Breast epithelium (tissue), 4 donors: ENCODE results near the gene LDLRAD1. TPM values are rescaled to one million over a fixed set of nuclear protein-coding genes. Genes with fewer than 3 reads are reported as not detected.
"Not testable (repeated sequence)": the region's sequence is repeated elsewhere in the genome, so short reads cannot be mapped to it uniquely, and the experiment has no call there.

ENCODE experiments used
- DNase-seq, 2 donors: peaks; one replicate each; pipeline ENCODE4 v3.0.0-alpha.2; 2019; ENCODE audit warnings: low spot score in 2 of 2
- H3K27ac ChIP-seq, 2 donors: fragments of 200-600 bp; sonication (generic) in 1 of 2; one replicate each; pipeline ENCODE4 v1.5.1; 2016 to 2019; ENCODE audit warnings: mild to moderate bottlenecking in 1 of 2
- H3K27me3 ChIP-seq, 2 donors: fragments of 200-600 bp; sonication (generic) in 1 of 2; one replicate each; pipeline versions ENCODE4 v1.5.1 to v1.6.0; 2017 to 2019; ENCODE audit warnings: control low read depth in 1 of 2, mild to moderate bottlenecking in 1 of 2
- H3K36me3 ChIP-seq: fragments of 200-600 bp; one replicate; pipeline ENCODE4 v1.5.1; 2019
- H3K4me1 ChIP-seq, 2 donors: fragments of 200-600 bp; sonication (generic); one replicate each; pipeline ENCODE4 v1.5.1; 2016 to 2019; ENCODE audit warnings: control low read depth in 1 of 2
- H3K4me3 ChIP-seq, 3 donors: fragments of 200-600 bp; sonication (generic); 1 replicate in 2 of 3; 2 replicates in 1 of 3; pipeline ENCODE4 v1.5.1; 2016 to 2019; ENCODE audit warnings: mild to moderate bottlenecking in 3 of 3, moderate library complexity in 2 of 3
- H3K9me3 ChIP-seq, 2 donors: fragments of 200-600 bp; sonication (generic) in 1 of 2; one replicate each; pipeline ENCODE4 v1.5.1; 2016 to 2019; ENCODE audit warnings: control low read depth in 1 of 2
- CTCF ChIP-seq, 3 donors: fragments of 450-650 bp; IDR thresholded peaks; one replicate each; pipeline ENCODE4 v1.5.1; 2016 to 2017; ENCODE audit warnings: antibody characterized with exemption in 3 of 3, mild to moderate bottlenecking in 3 of 3, moderate library complexity in 3 of 3
- POLR2A ChIP-seq: fragments of 450-650 bp; IDR thresholded peaks from one replicate; pipeline ENCODE4 v1.6.1; 2016; ENCODE audit warnings: antibody characterized with exemption, mild to moderate bottlenecking, moderate library complexity
- POLR2AphosphoS5 ChIP-seq, 3 donors: sonication (generic); formaldehyde crosslinking; IDR thresholded peaks; one replicate each; pipeline ENCODE4 v1.6.1; 2017; ENCODE audit warnings: antibody characterized with exemption in 3 of 3
- intact Hi-C: fragments of 100-400 bp; cut with DNase I; formaldehyde crosslinking; loops from one replicate; pipeline ENCODE4 v1.15.1; 2023; ENCODE audit warnings: low total_unique reads
- total RNA-seq, 3 donors: library from RNA; depleted of rRNA; stranded (reverse); fragments of >200 nt; gene quantifications; one replicate each; pipeline ENCODE4 v1.1.0, GENCODE V29; 2016

LDLRAD1 gene
- total RNA-seq, 3 donors from 2014 or later, result not detected

GRCh38 chr1:54024358-54024757 lies 6.4 kb upstream of the LDLRAD1 start:
- H3K27me3 ChIP-seq, result no peaks in the 10 kb centered on the region
- no peak overlapping the region for H3K4me3 ChIP-seq
- H3K9me3 ChIP-seq, result no peaks in the 10 kb centered on the region
- no peak for DNase-seq
- intact Hi-C loops, result no loop called here
- H3K4me1 ChIP-seq, result no peaks in the 10 kb centered on the region
- H3K27ac ChIP-seq, result no peak overlapping the region
- TF ChIP-seq POLR2AphosphoS5 (IDR thresholded peaks at IDR 0.05) (no peak), CTCF (IDR thresholded peaks at IDR 0.05) (no peak), POLR2A (no peak)
- H3K36me3 ChIP-seq, result no peaks in the 10 kb centered on the region

- H3K36me3 ChIP-seq, intact Hi-C loops, DNase-seq, H3K27ac ChIP-seq, H3K27me3 ChIP-seq, H3K4me1 ChIP-seq, H3K4me3 ChIP-seq, H3K9me3 ChIP-seq: not testable (repeated sequence)
Observed at GRCh38 chr1:54019562-54020176, 1.7 kb upstream of the LDLRAD1 start.

GRCh38 chr1:54018635-54019034 lies 649 bp upstream of the LDLRAD1 start:
- no peaks in the 10 kb centered on the region for H3K36me3 ChIP-seq
- no peak overlapping the region for H3K4me3 ChIP-seq
- no peak for TF ChIP-seq CTCF (IDR thresholded peaks at IDR 0.05)
- TF ChIP-seq POLR2AphosphoS5 (IDR thresholded peaks at IDR 0.05), result no peak
- TF ChIP-seq POLR2A, result no peak
- H3K27ac ChIP-seq, result no peak overlapping the region
- H3K27me3 ChIP-seq, result no peaks in the 10 kb centered on the region
- DNase-seq, result no peak
- no peaks in the 10 kb centered on the region for H3K4me1 ChIP-seq
- intact Hi-C loops, result no loop called here
- H3K9me3 ChIP-seq, result no peaks in the 10 kb centered on the region

- Histone ChIP-seq H3K27me3 (no peaks in the 10 kb centered on the region), H3K4me3 (no peak overlapping the region), H3K27ac (peak overlapping the region; percentile 59 to 61), H3K36me3 (no peaks in the 10 kb centered on the region), H3K4me1 (no peaks in the 10 kb centered on the region), H3K9me3 (no peaks in the 10 kb centered on the region)
- DNase-seq, result peak; percentile 74 to 85
- TF ChIP-seq POLR2A (no peak), POLR2AphosphoS5 (IDR thresholded peaks at IDR 0.05) (no peak), CTCF (IDR thresholded peaks at IDR 0.05) (no peak)
- intact Hi-C loops, result no loop called here
Observed at GRCh38 chr1:54016343-54017282, 1.4 kb downstream of the LDLRAD1 start.

- no peaks in the 10 kb centered on the region for H3K36me3 ChIP-seq
- H3K4me3 ChIP-seq, result no peak overlapping the region
- intact Hi-C loops, result no loop called here
- H3K27me3 ChIP-seq, result no peaks in the 10 kb centered on the region
- TF ChIP-seq CTCF (IDR thresholded peaks at IDR 0.05) (no peak), POLR2A (no peak), POLR2AphosphoS5 (IDR thresholded peaks at IDR 0.05) (no peak)
- DNase-seq, result no peak
- H3K9me3 ChIP-seq, result no peaks in the 10 kb centered on the region
- H3K4me1 ChIP-seq, result no peaks in the 10 kb centered on the region
- H3K27ac ChIP-seq, result no peak overlapping the region
Observed at GRCh38 chr1:54014009-54014629, 3.9 kb downstream of the LDLRAD1 start.
